Panc1 (cell line): ENCODE results near the gene ARSG. TPM values are rescaled to one million over a fixed set of nuclear protein-coding genes. Genes with fewer than 3 reads are reported as not detected.

Source experiments
- ATAC-seq: fragments of 200-7000 bp; cut with Tn5 transposase; 2 replicates; pipeline ENCODE4 v1.9.1; 2020; ENCODE audit warnings: mild to moderate bottlenecking, moderate library complexity
- BruUV-seq: library from RNA; stranded (reverse); fragments of 400-500 nt; replicated peaks from 2 replicates; lab custom pipeline; 2021; lab: Mats Ljungman, UMichigan
- CTCF ChIA-PET: fragments of 300-600 bp; sonication (Branson Sonifier 250); formaldehyde crosslinking; loops from one replicate; lab custom pipeline; 2022; ENCODE audit warnings: antibody characterized with exemption; lab: Charles Lee
- POLR2A ChIA-PET: fragments of 300-600 bp; sonication (Branson Sonifier 250); formaldehyde crosslinking; loops from one replicate; lab custom pipeline; 2022; ENCODE audit warnings: antibody characterized with exemption; lab: Charles Lee
- DNase-seq: peaks from one replicate; pipeline ENCODE4 v3.0.0-alpha.2; 2010; ENCODE audit warnings: low read depth, low spot score
- H3K27ac ChIP-seq: 2 replicates; pipeline ENCODE4 v1.5.1; 2011; ENCODE audit warnings: mild to moderate bottlenecking, low read length, inconsistent platforms
- H3K27me3 ChIP-seq: fragments of 200-500 bp; sonication (Bioruptor generic); 2 replicates; pipeline ENCODE4 v1.6.0; 2014; ENCODE audit warnings: low read length, inconsistent platforms; ENCODE audit not compliant: control insufficient read depth, insufficient read depth
- H3K36me3 ChIP-seq: fragments of 200-500 bp; sonication (Bioruptor generic); 2 replicates; pipeline ENCODE4 v1.5.1; 2014; ENCODE audit warnings: inconsistent platforms, mild to moderate bottlenecking, low read length, moderate library complexity; ENCODE audit not compliant: control insufficient read depth, insufficient read depth
- H3K4me1 ChIP-seq: 2 replicates; pipeline ENCODE4 v1.5.1; 2011; ENCODE audit warnings: inconsistent platforms, mild to moderate bottlenecking, low read length, moderate library complexity; ENCODE audit not compliant: control insufficient read depth, insufficient read depth
- H3K4me3 ChIP-seq, 2 experiments: 2 replicates each; pipeline ENCODE4 v1.5.1; 2011 to 2012; ENCODE audit warnings: low read depth in 2 of 2, low read length in 2 of 2, mild to moderate bottlenecking in 2 of 2, inconsistent platforms in 1 of 2, moderate library complexity in 1 of 2
- H3K9me3 ChIP-seq: fragments of 200-500 bp; sonication (Bioruptor generic); 2 replicates; pipeline ENCODE4 v1.5.1; 2014; ENCODE audit warnings: low read depth, mild to moderate bottlenecking, inconsistent platforms, low read length, moderate library complexity; ENCODE audit not compliant: control insufficient read depth, insufficient read depth
- CTCF ChIP-seq: fragments of 450-650 bp; IDR thresholded peaks from 2 replicates; pipeline ENCODE4 v1.5.1; 2017; ENCODE audit warnings: mild to moderate bottlenecking
- POLR2AphosphoS5 ChIP-seq: IDR thresholded peaks from 2 replicates; pipeline ENCODE4 v1.6.1; 2012; ENCODE audit warnings: mild to moderate bottlenecking, low read depth, low read length, moderate library complexity
- REST ChIP-seq, 2 experiments: IDR thresholded peaks; 2 replicates each; pipeline ENCODE4 v1.6.1; 2011 to 2012; ENCODE audit warnings: low read depth in 2 of 2, control low read depth in 1 of 2, low read length in 1 of 2, mild to moderate bottlenecking in 1 of 2, moderate library complexity in 1 of 2; ENCODE audit not compliant: insufficient read depth in 1 of 2
- SIN3A ChIP-seq: IDR thresholded peaks from 2 replicates; pipeline ENCODE4 v1.6.1; 2012; ENCODE audit warnings: low read depth, mild to moderate bottlenecking, low read length, moderate library complexity, borderline replicate concordance; ENCODE audit not compliant: insufficient read depth
- TCF7L2 ChIP-seq: IDR thresholded peaks from 2 replicates; pipeline ENCODE4 v1.6.1; 2011; ENCODE audit warnings: mild to moderate bottlenecking, low read depth, low read length, inconsistent platforms
- in situ Hi-C: cut with HindIII; loops from 2 replicates; pipeline ENCODE4 v1.10.0; 2016; ENCODE audit warnings: low sequenced_read_pairs, low pct_unique_long_range_greater_than_20kb
- intact Hi-C: fragments of 100-400 bp; cut with micrococcal nuclease; formaldehyde crosslinking; loops from one replicate; pipeline ENCODE4 v1.10.0; 2022; ENCODE audit not compliant: unreplicated experiment
- total RNA-seq: library from RNA; stranded (reverse); gene quantifications from one replicate; pipeline ENCODE4 v1.2.1, GENCODE V29; 2021; ENCODE audit not compliant: unreplicated experiment

The ARSG gene
- total RNA-seq, 1 experiment from 2014 or later = 2.3 TPM

- no peaks in the 10 kb centered on the region for H3K36me3 ChIP-seq
- in situ Hi-C loops (no loop called here), intact Hi-C loops (no loop called here)
- TF ChIP-seq CTCF (no peak), POLR2AphosphoS5 (no peak), REST (IDR thresholded peaks at IDR 0.05; ENCODE audit: insufficient read depth in 1 of 2, low read depth in 2 of 2, low read length in 1 of 2) (no peak), TCF7L2 (no peak), SIN3A (no peak)
- no peak overlapping the region for H3K27ac ChIP-seq
- H3K4me1 ChIP-seq = no peaks in the 10 kb centered on the region
- ATAC-seq (no peak), DNase-seq (no peak)
- ChIA-PET CTCF (no interaction called here), POLR2A (no interaction called here)
- no TSS peak for BruUV-seq
- H3K9me3 ChIP-seq = no peaks in the 10 kb centered on the region
- H3K4me3 ChIP-seq = no peak overlapping the region
- H3K27me3 ChIP-seq = no peaks in the 10 kb centered on the region
Observed at GRCh38 chr17:68383120-68383442, 91.8 kb downstream of the ARSG start.

DNA sequence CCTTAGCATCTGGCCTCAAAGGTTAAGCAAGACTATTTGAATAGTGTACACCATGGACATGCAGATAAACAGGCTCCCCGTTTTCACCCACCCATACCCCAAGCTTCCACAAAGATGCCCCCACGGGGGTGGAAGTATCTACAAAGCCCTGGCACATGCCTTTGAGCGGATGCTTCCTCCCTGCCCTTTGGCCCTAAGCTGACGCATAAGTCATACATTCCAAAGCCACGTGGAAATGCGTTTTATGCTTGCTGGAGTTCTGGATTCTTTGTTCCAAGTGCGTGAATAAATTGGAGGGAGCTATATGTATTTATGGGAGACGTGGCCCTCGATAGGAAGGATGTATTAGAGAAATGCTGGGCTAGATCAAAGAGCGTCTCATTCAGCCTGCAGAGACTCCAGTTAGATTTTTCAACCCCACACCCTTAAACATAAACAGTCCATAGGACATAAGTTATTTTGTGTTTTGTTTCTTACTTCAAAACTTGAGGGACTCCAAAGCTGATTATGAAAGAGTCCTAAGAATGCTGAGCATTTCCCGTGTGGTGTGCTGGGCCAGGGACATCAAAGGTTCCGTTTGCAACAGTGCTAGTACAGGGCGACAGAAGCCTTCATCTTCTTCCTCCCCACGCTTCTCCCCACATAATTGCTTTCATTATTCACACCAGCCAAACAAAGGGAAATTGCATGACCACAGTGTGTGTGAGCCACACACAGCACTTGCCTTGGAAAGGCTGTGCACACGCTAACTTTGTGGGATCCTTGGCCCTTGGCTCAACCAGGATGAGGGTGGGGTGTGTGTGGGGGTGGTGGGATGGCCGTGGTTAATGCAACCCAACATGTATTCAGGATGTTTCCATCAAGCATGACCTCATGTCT, 92.4 kb downstream of the ARSG start:
- ATAC-seq = no peak
- POLR2A ChIA-PET = no interaction called here
- no peak overlapping the region for H3K27ac ChIP-seq
- in situ Hi-C loops (no loop called here), intact Hi-C loops (no loop called here)
- H3K4me1 ChIP-seq = no peaks in the 10 kb centered on the region
- no TSS peak for BruUV-seq
- H3K27me3 ChIP-seq = no peaks in the 10 kb centered on the region
- TF ChIP-seq TCF7L2 = no peak
- no peak for TF ChIP-seq REST (IDR thresholded peaks at IDR 0.05; ENCODE audit: insufficient read depth in 1 of 2, low read depth in 2 of 2, low read length in 1 of 2)
- TF ChIP-seq CTCF = no peak
- no peak for TF ChIP-seq SIN3A
- no peak for TF ChIP-seq POLR2AphosphoS5
- H3K36me3 ChIP-seq = no peaks in the 10 kb centered on the region
- H3K9me3 ChIP-seq = no peaks in the 10 kb centered on the region
- no peak for DNase-seq
- no peak overlapping the region for H3K4me3 ChIP-seq
- CTCF ChIA-PET = no interaction called here
